AG04450 (cell line): ENCODE data around the gene ACR. TPM values are rescaled to one million over a fixed set of nuclear protein-coding genes. Genes with fewer than 3 reads are reported as not detected.

Experiments
- CTCF ChIA-PET: fragments of 300-600, 350-600 bp; formaldehyde crosslinking; extraction: SDS; loops from one replicate; lab custom pipeline; 2022; ENCODE audit warnings: antibody characterized with exemption, inconsistent platforms; lab: Charles Lee
- POLR2A ChIA-PET: fragments of 350-600 bp; formaldehyde crosslinking; extraction: SDS; loops from one replicate; lab custom pipeline; 2021; ENCODE audit warnings: antibody characterized with exemption, inconsistent platforms; lab: Yijun Ruan, JAX
- DNase-seq: peaks from one replicate; pipeline ENCODE4 v3.0.0-alpha.2; 2011; ENCODE audit warnings: low read depth, low spot score
- H3K27ac ChIP-seq: one replicate; pipeline ENCODE4 v1.5.1; 2012; ENCODE audit warnings: low read depth, low read length, control low read depth
- H3K27me3 ChIP-seq: one replicate; pipeline ENCODE4 v1.6.0; 2012; ENCODE audit warnings: low read length; ENCODE audit not compliant: control insufficient read depth, insufficient read depth
- H3K4me3 ChIP-seq: 2 replicates; pipeline ENCODE4 v1.5.1; 2011; ENCODE audit warnings: mild to moderate bottlenecking, low read depth, low read length, control low read depth
- H3K9me3 ChIP-seq: 2 replicates; pipeline ENCODE4 v1.5.1; 2012; ENCODE audit warnings: low read length; ENCODE audit not compliant: control insufficient read depth, insufficient read depth
- CTCF ChIP-seq: IDR thresholded peaks from 2 replicates; pipeline ENCODE4 v1.5.1; 2011; ENCODE audit warnings: low read depth, low read length, control low read depth, inconsistent platforms
- polyA plus RNA-seq: library from polyadenylated mRNA; depleted of rRNA; stranded (reverse); fragments of >200 nt; gene quantifications from 2 replicates; pipeline ENCODE4 v1.2.3, GENCODE V29; 2011

The ACR gene
- polyA plus RNA-seq, 1 experiment = not detected

DNA sequence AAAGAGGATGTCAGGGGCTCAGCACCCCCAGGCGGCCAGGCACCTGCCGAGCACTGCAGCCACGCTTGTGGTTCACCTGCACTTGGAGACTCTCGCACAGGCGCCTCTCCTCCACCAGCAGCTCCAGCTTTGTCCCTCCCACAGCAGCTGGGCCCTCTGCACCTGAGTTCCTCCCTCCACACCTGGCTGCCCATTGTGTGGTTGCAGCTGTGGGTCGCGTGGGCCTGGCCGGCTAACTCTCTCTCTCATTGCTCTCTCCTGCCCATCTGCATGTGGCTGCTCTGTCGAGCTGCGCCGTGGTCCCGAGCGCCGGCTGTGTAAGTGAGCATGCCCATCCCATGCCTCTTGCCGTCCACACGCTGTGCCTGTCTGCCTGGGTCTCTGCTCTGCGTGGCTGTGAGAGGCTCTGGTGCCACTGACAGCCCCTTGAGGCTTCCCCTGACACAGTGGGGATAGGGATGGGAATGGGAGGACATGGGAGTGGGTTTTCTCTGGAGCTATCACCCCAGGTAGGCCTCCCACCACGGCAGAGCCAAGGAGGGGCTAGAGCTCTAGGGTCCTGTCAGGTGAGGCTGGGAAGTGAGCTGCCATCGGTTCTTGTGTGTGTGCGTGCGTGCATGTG lies 8.5 kb upstream of the ACR start:
- no peak for DNase-seq
- H3K27me3 ChIP-seq = no peaks in the 10 kb centered on the region
- no peaks in the 10 kb centered on the region; the same call in 1 of the 2 replicates for H3K9me3 ChIP-seq
- H3K4me3 ChIP-seq = no peak overlapping the region
- H3K27ac ChIP-seq = no peak overlapping the region
- ChIA-PET CTCF (no interaction called here), POLR2A (no interaction called here)
- TF ChIP-seq CTCF = no peak

DNA sequence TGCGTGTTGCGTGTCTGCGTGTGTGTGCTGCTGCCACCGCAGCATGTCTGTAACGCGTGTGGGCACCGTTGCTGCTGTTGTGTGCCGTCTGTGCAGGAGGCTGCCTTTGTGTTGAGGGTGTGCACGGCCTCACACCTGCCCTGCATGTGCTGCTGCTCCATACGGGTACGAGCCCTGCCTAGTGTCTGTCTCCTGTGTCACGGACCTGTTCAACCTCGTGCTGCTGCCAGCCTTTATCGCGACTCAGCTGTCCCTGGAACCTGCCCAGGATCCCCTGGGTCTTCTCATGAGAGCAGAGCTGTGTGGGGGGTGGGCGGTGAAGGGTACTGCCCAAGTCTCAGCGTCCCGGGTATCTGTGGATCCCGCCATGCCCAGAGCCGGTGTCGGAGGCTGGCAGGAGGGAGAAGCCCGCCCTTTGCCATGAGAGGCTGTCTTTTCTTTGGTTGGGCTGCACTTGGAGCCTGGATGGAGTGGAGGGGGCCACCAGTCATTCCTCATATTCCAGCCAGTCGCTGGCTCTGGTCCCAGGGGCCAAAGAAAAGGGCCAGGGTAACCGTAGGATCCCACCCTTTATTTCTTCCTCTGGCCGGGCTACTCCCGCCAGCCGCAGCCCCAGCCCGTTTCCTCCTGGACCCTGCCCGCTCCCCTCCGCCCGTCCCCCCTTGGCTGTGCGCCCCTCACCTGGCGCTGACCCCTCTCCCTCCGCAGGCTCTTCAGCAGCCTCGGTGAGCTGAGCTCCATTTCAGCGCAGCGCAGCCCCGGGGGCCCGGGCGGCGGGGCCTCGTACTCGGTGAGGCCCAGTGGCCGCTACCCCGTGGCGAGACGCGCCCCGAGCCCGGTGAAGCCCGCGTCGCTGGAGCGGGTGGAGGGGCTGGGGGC lies 7.8 kb upstream of the ACR start:
- Histone ChIP-seq H3K27me3 (peaks cover 5% of the 10 kb centered on the region), H3K4me3 (no peak overlapping the region), H3K9me3 (no peaks in the 10 kb centered on the region; the same call in 1 of the 2 replicates), H3K27ac (no peak overlapping the region)
- no peak for TF ChIP-seq CTCF
- ChIA-PET POLR2A (no interaction called here), CTCF (no interaction called here)
- no peak for DNase-seq

- DNase-seq = no peak
- H3K4me3 ChIP-seq = no peak overlapping the region
- TF ChIP-seq CTCF = no peak
- POLR2A ChIA-PET = no interaction called here
- peaks cover 11% of the 10 kb centered on the region for H3K27me3 ChIP-seq
- H3K27ac ChIP-seq = no peak overlapping the region
- CTCF ChIA-PET = interaction anchor here (0.9 to 3.0 kb wide), 5 partner anchors 9 to 119 kb away, joined by 3 to 7 read pairs (median 6); no protein-coding TSS in a partner anchor
- no peaks in the 10 kb centered on the region; the same call in 1 of the 2 replicates for H3K9me3 ChIP-seq
Observed at GRCh38 chr22:50730941-50731661, 6.9 kb upstream of the ACR start.

DNA sequence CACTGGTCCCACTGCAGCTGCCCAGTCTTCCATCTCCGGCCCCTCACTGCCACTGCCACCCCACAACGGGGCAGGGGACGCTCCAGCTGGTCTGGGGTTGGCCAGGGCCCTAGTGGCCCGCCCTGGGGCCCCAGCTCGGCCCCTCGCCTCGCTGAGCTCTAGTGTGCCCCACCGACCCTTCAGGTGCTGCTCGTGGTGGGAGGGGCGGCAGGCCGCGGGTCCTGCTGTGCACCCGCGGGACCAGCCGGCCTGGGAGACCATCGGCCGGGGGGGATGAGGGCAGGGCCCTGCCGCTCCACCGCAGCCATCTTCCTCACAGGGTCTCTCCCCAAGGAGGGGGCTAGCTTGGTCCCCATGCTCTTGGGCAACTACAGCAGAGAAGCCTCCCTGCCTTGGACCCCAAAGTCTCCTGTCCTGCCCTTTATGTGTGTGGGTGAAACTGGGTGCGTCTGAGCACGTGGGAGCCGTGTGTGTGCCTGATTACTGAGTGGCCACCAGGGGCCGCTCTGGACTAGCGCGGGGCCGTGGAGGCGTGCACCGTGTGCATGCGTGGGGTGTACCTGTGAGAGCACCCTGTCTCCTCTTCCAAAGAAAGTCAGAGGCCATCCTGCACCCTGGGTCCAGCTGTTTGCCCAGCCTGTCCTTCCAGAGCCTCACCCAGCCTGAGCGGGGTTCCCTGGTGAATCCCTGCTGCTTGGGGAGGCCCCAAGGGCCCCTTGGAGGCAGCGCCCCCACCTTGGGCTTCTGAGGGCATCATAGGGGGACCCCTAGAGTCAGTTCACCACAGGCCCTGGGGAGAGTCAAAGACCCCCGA lies 6.0 kb upstream of the ACR start:
- Histone ChIP-seq H3K27ac (no peak overlapping the region), H3K9me3 (no peaks in the 10 kb centered on the region; the same call in 1 of the 2 replicates), H3K4me3 (0 out of 2 replicates have a peak overlapping the region, but pooled peaks have one; percentile 7), H3K27me3 (peaks cover 17% of the 10 kb centered on the region)
- DNase-seq = peak; percentile 11
- ChIA-PET CTCF (interaction anchor here (0.9 to 3.0 kb wide), 6 partner anchors 10 to 120 kb away, joined by 3 to 7 read pairs (median 6); no protein-coding TSS in a partner anchor), POLR2A (no interaction called here)
- peak; percentile 88 for TF ChIP-seq CTCF
